ENCODE data around the gene TUBA8.
"Not testable (repeated sequence)": the region's sequence is repeated elsewhere in the genome, so short reads cannot be mapped to it uniquely, and the experiment has no call there.

The TUBA8 gene

GRCh38 chr22:18110194-18110953 lies at the start of gene TUBA8:
Gene TUBA8, plus strand, starts transcription at chr22:18110809. Its CDS starts 57 bp downstream, at chr22:18110866.
- DNase-seq = no peak

GRCh38 chr22:18062421-18062820 lies 48.2 kb upstream of the TUBA8 start:
- no peak for DNase-seq

DNA sequence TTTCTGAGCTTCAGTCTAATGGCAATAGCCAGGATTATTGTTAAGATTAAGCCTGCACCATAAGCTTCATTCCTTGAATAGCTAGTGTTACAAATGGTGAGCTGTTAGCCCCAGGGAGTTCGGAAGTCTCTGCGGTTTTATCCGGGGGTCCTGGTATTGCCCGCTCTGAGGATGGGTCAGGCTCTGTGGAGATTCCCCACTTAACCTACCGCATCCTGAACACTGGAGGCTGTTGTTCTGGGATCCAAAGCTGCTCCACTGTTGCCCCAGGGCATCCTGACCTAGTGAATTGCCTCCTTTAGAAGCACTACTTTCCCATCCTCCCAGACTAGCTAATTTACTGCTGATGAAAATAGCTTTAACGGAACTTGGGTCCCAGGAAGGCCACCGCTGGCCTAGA lies 47.3 kb upstream of the TUBA8 start:
- DNase-seq = no peak

GRCh38 chr22:18063715-18064114 lies 46.9 kb upstream of the TUBA8 start:
- not testable (repeated sequence) for DNase-seq

DNA sequence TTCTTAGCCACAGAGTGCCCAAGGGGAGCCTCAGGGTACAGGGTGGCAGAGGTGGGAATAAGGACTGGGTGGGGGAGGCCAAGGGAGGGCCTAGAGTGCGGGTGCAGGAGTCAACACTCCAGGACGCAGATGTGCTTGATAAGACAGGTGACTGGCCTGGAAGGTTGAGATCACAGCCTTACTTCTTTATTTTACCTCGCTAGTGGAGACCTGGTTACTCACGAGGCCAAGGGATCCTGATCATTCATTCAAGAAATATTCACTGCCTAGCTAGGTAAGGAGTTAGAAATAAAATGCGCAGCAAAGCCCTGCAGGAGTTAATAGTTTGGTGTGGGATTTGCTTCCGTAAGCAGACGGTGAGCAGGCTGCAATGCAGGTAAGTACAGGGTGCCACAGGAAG lies 46.0 kb upstream of the TUBA8 start:
- DNase-seq = no peak

DNA sequence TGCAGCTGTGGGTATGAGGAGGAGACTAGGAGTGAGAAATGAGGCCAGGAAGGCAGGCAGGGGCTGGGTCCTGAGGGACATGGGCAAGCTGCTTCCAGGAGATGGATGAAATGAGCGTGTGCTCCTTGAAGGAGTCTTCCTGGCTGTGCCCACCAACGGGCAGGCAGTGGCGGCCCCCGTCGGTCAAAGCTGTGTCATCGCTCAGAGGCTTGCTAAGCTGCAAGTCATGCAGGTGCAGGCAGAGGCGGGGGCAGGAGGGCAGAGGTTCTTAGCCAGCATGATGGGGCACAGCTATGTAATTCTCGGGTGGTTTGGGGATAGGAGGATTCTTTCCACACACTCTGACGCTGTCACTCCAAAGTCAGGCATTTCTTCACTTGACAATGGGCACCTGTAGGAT lies 45.4 kb upstream of the TUBA8 start:
- no peak for DNase-seq

DNA sequence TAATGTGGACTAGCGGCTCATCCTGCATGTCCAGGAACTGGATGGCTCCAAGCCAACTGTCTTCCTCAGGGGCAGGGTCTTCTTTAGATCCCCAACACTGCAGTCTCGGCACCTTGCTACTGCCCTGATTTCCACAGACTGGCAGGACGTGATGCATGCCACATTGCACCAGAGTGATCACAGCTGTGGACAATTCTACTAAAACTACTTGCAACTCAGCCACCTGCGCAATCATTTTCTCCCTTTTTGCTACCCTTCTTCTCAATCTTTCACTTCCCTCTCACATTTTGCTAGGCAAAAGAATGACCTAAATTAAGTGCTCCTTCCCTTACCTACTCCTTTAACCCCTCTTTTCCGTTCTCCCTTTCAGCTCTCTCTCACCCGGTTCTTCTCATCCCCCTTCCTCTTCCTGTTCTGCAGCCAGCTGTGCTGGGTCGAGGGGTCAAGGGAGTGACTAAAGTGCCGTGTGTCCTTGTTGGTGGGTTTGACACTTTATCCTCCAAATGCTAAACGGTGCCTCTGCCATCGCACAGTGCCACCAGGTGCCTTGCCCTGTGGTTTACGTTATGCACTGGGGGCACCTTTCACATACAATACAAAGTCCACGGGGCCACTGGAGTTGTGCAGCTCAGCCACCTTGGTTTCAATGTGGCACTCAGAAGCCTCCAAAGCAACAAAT lies 44.3 kb upstream of the TUBA8 start:
- DNase-seq = no peak

- no peak for DNase-seq
Observed at GRCh38 chr22:18067121-18067520, 43.5 kb upstream of the TUBA8 start.

- no peak for DNase-seq
Observed at GRCh38 chr22:18067548-18068341, 42.9 kb upstream of the TUBA8 start.

- DNase-seq = no peak
Observed at GRCh38 chr22:18068381-18068988, 42.1 kb upstream of the TUBA8 start.

- DNase-seq = no peak
Observed at GRCh38 chr22:18069041-18069440, 41.6 kb upstream of the TUBA8 start.

GRCh38 chr22:18070041-18070440 lies 40.6 kb upstream of the TUBA8 start:
- no peak for DNase-seq

- no peak for DNase-seq
Observed at GRCh38 chr22:18070556-18071306, 39.9 kb upstream of the TUBA8 start.

DNA sequence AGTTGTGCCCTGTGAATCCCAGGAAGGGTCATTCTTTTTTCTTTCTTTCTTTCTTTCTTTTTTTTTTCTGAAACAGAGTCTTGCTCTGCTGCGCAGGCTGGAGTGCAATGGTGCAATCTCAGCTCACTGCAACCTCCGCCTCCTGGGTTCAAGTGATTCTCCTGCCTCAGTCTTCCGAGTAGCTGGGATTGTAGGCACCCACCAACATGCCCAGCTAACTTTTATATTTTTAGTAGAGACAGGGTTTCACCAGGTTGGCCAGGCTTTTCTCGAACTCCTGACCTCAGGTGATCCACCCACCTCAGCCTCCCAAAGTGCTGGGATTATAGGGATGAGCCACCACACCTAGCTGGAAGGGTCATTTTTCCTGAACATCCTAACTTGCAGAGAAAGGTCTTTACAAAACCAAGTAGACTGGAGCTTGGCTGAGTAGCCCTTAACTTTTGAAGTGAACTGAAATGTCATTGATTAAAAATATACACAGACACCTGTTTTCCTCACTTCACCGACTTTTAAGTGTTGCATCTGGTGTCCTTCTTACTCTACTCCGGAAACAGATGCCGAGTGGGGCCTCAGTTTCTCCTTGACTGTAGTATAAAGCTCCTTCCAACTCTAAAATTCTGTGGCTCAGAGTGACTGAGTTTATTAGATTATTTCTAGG lies 39.2 kb upstream of the TUBA8 start:
- DNase-seq = not testable (repeated sequence)

- no peak for DNase-seq
Observed at GRCh38 chr22:18071968-18072310, 38.7 kb upstream of the TUBA8 start.

DNA sequence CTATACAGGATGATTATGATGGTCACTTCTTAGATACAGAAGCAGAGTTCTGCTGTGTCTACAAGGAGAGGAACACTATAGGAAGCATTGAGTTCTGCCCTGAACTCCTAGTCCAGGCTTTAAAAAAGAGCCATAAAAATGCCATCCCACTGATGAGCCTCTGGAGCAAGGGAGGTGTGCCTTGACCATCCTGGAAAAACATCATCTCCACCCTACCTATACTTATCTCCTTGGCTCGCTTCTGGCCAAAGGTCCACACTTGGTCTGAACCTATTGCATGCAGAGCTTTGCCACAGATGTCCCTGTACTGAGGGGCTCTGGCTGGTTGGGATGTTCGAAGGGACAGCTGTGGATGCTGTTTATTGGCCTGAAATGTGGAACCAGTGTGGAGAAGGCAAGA lies 37.1 kb upstream of the TUBA8 start:
- no peak for DNase-seq

DNA sequence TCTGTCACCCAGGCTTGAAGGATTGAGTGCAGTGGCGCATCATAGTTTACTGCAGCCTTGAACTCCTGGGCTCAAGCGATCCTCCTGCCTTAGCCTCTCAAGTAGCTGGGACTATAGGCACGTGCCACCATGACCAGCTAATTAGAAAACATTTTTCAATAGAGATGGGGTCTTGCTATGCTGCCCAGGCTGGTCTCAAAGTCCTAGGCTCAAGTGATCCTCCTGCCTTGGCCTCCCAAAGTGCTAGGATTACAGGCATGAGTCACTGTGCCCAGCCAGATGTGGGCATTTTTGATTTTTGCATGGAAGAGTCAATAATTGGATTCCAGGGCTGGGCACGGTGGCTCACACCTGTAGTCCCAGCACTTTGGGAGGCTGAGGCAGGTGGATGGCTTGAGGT lies 36.7 kb upstream of the TUBA8 start:
- DNase-seq = not testable (repeated sequence)

GRCh38 chr22:18075101-18075719 lies 35.4 kb upstream of the TUBA8 start:
- no peak for DNase-seq

- DNase-seq = peak; percentile 84
Observed at GRCh38 chr22:18075720-18076497, 34.7 kb upstream of the TUBA8 start.

GRCh38 chr22:18077087-18077638 lies 33.4 kb upstream of the TUBA8 start:
- peak; percentile 15 for DNase-seq

Measured in CD4-positive, alpha-beta T cell treated with Interleukin-17A for 1 hour (primary cell).